GM13976 (cell line): ENCODE results near the gene TP53TG5.

Experiments used
- DNase-seq: peaks from one replicate; pipeline ENCODE4 v3.0.0; 2012; ENCODE audit warnings: low spot score
- CTCF ChIP-seq: IDR thresholded peaks from 2 replicates; pipeline ENCODE4 v1.5.1; 2012; ENCODE audit warnings: borderline replicate concordance, mild to moderate bottlenecking; ENCODE audit not compliant: insufficient read depth; ENCODE audit errors: extremely low read depth, missing control alignments, control extremely low read depth
- in situ Hi-C: fragments of 300-500 bp; cut with MboI; formaldehyde crosslinking; loops from one replicate; pipeline ENCODE4 v1.12.0; 2022; ENCODE audit warnings: low sequenced_read_pairs, mixed read lengths, inconsistent platforms; ENCODE audit not compliant: unreplicated experiment

Gene TP53TG5

GRCh38 chr20:45362804-45363610 is 15.1 kb downstream of the TP53TG5 start, which contains the start of gene SYS1:
Gene SYS1 (plus strand): TSS chr20:45363156. CDS start chr20:45363532, 376 bp downstream.
- DNase-seq: peak; percentile 96
- in situ Hi-C loops: loop anchor here (25.0 kb wide), 1 partner anchor 399 kb away; no protein-coding TSS in a partner anchor
- peak; percentile 81 for TF ChIP-seq CTCF

DNA sequence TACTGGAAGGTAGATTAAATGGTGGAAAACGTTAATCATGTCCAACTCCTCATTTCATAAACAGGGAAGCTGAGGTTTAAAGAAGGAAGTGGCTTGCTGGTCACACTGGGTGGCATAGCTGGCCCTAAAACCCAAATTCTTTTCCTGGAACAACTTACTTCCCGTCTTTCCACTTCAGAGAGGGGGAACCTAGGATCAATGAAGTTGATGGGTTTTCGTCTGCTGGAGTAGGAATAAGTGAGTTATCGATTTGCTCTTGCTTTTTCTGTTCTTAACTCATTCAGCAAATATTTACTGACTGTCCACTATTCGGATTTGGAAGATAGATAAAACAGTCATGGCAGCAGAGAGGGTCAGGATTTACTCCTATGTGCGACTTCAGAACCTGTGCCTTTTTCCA is 16.3 kb downstream of the TP53TG5 start:
- in situ Hi-C loops: loop anchor here (25.0 kb wide), 1 partner anchor 401 kb away; no protein-coding TSS in a partner anchor
- no peak for DNase-seq
- no peak for TF ChIP-seq CTCF

DNA sequence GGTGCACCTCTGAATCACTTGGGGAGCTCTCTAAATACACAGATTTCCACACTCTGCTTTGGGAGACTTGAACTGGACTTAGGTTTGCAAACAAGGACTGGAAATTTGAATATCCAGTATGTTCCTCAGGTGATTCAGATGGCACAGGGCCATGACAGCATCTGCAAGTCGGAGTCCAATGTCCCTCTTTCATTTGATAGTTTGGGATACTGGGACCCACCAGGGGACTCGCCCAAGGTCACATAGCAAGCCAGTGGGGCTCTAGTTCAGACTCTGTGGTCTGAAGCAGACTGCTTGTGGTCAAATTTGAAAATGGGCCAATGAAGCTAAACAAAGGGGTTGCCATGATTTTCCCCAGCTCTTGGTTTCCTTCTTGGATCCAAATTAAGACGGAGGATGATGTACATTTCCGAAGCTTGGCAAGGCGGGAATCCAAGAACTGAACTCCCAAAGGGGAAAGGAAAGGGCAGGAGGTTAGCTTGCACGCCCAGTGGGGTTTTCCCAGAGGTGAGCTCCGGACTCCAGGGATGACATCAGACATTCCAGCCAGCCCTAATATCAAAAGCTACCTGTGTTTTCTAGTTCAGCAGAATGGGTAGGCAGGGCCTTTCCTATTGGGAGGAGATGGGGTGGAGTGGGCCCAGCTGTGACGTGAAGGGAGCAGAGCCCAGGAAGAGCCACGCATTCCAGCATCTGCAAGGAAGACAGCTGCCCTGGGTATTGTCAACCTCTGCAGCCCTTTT is 18.5 kb downstream of the TP53TG5 start:
- no peak for TF ChIP-seq CTCF
- in situ Hi-C loops: loop anchor here (25.0 kb wide), 1 partner anchor 403 kb away; no protein-coding TSS in a partner anchor
- no peak for DNase-seq

- DNase-seq: no peak
- in situ Hi-C loops: loop anchor here (25.0 kb wide), 1 partner anchor 403 kb away; no protein-coding TSS in a partner anchor
- no peak for TF ChIP-seq CTCF
Observed at GRCh38 chr20:45359069-45359405, 19.1 kb downstream of the TP53TG5 start.

DNA sequence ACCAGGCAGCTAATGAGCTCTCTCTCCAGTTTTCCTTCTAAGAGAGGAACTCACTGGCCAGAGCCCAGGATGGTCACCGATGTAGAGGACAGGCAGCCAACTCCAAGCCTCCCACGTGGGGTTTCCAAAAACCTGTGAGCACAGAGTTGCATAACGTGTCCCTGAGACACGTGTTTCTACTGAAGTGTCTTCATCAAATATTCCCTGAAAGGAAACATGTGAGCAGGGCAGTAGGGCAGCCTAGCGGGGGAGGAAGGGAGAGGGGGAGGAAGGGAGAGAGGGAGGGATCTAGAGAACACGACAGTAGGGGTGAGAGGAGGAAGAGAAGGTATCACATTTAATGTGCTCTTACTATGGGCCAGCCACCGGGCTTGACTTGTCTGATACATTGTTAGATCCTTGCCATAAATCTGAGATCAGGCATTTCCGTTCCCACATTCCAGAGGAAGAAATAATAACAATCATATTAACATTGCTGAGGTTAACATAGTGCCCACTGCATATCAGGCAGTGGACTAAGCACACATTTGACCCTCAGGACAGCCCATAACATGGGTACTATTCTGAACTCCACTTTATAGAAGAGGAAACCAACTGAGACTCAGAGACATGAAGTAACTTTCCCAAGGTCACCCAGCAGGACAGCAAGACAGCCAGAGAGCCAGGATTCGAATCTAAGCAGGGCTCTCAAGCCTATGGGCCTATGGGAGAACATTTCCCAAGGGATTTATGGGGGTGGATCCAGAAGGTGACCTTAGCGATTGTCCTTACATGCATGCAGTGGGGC is 19.6 kb downstream of the TP53TG5 start:
- in situ Hi-C loops: loop anchor here (25.0 kb wide), 1 partner anchor 404 kb away; no protein-coding TSS in a partner anchor
- no peak for TF ChIP-seq CTCF
- no peak for DNase-seq
